ENCODE data around the gene TKT.

DNA sequence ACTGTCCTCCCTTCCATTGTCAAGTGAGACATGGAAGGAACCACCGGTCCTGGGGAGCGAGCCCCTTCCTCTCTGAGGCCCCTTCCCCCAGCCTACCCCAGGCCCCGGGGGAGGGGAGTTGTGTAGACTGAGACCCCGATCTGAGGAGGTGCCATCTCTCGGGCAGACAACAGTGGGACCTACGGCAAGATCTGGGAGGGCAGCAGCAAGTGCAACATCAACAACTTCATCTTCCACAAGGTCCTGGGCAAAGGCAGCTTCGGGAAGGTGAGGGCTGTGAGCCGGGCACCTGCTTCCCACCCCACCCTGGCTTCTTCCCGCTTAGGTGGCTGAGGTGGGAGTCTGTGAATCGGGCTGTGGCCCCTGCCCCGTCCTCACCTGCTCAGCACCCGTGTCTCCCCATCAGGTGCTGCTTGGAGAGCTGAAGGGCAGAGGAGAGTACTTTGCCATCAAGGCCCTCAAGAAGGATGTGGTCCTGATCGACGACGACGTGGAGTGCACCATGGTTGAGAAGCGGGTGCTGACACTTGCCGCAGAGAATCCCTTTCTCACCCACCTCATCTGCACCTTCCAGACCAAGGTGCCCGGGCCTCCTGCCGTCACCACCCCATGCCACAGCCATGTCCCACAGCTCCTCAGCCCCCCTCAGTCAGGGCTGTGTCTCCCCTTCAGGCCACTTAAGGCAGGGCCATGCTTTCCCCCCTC lies 69.9 kb downstream of the TKT start:
- TF ChIP-seq POLR2A (IDR thresholded peaks at IDR 0.05): no peak
- TF ChIP-seq CTCF (IDR thresholded peaks at IDR 0.05): no peak

All from esophagus squamous epithelium (tissue), 4 donors.